Endothelial cell of hepatic sinusoid (primary cell): ENCODE measurements around the gene LRRC71.

Experiments
- in situ Hi-C: cut with HindIII; loops from 2 replicates; pipeline ENCODE4 v1.10.0; 2017; ENCODE audit warnings: low sequenced_read_pairs

The LRRC71 gene

DNA sequence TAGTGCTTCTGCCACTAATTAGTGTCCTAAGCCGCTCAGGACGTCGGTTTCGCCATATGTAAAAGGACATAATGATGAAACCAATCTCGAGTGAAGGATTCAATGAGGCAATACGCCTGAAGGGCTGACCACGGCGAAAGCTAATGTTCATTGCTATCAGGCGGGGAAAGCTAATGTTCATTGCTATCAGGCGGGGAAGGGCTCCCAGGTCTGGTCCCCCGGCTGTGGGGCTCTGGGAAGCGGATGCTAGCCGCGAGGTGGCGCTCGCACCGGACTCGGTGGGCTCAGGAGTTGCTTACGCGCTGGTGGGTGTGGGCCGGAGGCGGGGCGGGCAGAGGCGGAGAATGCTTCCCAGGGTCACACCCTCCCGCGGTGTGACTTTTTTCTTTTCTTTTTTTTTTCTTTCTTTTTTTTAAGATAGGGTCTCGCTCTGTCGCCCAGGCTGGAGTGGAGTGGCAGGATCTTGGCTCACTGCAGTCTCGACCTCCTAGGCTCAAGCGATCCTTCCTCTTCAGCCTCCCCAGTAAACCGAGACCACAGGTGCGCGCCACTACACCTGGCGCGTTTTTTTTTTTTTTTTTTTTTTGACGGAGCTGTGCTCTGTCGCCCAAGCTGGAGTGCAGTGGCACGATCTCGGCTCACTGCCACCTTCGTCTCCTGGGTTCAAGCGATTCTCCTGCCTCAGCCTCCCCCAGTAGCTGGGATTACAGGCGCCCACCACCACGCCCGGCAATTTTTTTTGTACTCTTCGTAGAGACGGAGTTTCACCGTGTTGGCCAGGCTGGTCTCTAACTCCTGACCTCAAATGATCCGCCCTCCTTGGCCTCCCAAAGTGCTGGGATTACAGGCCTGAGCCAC, 28.0 kb upstream of the LRRC71 start:
- in situ Hi-C loops: loop anchor here (5.0 to 10.0 kb wide), 2 partner anchors 50 to 72 kb away; no protein-coding TSS in a partner anchor

DNA sequence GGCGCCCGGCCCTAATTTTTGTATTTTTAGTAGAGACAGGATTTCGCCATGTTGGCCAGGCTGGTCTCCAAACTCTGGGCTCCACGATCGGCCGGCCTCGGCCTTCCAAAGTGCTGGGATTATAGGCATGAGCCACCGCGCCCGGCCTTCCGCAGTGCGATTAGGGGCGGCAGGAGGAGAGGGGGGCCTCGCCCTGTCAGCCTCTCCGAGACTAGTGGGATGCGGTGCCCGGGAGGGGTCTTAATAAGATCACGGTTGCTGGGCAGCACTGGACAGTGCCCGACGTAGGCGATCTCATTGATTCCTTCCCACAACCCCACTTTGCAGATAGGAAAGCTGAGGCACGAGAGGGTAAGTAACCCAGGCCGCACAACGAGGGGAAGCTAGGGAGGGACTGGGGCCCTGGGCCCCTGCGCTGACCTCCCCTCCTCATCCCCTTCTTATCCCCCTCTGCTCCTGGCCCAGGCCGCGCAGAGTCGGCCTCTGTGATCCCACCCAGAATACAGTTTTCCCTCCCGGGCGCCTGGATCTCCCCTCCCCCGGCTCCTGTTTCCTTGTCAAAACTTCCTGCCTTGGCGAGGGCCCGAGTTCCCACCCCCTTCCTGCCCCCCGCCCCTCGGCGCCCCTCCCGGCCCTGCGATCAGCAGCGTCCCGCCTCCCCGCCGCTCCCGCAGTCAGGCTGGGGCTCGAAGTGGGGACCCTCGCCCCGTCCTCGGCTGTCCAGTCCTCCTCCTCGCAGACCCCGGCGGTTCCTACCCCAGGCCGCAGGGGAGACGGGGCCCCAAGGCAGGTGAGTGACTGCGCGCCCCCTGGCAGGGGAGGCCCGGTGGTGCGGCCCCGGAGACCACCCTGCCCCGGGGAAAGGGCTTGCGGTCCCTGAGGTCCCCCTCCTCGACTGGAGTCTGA, 27.1 kb upstream of the LRRC71 start, which contains the start of gene PEAR1:
TSS of gene PEAR1 (plus strand) at position 671 of the 906 bp plus-strand sequence. CDS start 10,209 bp downstream, outside the sequence.
- in situ Hi-C loops: loop anchor here (5.0 to 10.0 kb wide), 2 partner anchors 51 to 72 kb away; no protein-coding TSS in a partner anchor

DNA sequence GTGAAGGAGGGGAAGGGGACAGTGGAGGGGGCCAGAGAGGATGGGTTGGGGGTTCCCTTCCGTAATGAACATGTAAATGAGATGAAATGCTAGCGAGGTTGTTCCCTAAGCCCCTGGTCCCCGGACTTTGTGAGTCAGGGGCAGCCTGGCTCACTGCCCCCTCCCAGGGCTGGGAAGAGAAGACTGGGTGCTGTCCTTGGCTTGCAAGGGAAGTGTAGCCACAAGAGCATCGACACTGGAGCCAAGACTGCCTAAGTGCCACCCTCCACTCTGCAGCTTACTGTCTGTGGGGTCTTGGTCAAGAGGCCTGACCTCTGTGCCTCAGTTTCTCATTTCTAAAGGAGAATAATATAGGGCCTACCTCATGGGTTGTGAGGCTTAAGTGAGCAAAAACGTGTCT, 26.4 kb upstream of the LRRC71 start:
- in situ Hi-C loops: loop anchor here (5.0 to 10.0 kb wide), 2 partner anchors 52 to 71 kb away; no protein-coding TSS in a partner anchor

DNA sequence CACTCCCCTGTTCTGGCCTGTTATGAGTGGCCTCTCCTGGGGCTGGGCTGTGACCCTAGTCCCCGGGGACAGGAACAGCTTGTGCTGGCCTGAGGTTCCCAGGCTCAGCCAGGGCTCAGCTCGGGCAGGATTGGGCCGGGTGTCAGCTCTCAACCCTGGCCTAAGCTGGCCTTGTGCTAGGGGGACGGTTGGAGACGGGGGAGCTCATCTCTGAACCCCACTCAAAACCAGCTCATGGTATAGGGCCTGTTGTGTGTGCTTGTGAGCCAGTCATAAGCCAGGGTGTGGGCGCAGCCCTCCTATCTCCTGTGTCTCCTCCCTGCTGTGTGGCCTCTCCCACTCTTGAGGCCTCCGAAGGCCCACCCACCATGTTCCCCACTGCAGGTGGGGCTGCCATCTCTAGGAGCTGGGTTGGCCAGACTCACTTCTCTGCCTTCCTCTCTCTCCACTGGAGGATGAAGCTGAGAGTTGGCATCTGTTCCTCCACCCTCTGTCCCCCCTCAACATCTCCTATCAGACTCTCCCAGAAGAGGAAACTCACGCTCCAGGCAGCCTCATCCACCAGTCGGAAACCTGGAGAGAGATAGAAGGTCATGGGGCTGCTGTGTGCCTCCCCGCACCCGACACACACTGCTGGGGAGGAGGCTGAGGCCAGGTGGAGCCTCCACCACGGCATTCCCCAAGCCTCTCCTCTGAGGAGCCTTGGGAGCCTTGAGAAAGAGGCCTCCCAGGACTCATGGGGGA, 25.5 kb upstream of the LRRC71 start:
- in situ Hi-C loops: loop anchor here (5.0 to 10.0 kb wide), 2 partner anchors 53 to 70 kb away; no protein-coding TSS in a partner anchor

DNA sequence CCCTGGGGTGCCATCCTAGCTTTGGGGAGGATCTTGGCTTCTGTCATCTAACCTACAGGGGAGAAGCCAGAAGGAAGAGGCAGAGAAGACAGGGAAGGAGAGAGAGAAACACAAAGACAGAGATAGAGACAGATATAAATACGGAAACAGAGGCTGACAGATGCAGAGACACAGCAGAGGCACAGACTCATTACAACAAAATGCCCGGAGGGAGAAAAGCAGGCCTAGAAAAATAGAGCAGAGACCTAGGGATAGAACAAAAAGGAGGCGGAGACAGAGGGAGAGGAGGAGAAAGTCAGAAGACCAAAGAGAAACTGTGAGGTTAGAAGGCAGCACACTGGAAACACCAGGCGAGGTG, 25.0 kb upstream of the LRRC71 start:
- in situ Hi-C loops: loop anchor here (10.0 kb wide), 1 partner anchor 69 kb away; no protein-coding TSS in a partner anchor

DNA sequence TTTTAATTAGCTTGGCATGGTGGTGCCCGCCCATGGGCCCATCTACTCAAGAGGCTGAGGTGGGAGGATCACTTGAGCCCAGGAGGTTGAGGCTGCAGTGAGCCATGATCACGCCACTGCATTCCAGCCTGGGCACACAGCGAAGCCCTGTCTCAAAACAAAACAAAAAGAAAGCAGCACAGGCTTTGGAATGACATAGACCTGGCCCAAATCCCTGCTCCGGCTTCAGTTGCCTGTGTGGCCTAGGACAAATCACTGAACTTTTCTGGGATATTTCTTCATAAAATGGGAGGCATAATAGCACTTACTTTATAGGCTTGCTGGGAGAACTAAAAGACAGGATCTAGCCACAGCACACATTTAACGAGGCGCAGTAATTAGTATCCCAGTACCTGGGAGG, 24.5 kb upstream of the LRRC71 start:
- in situ Hi-C loops: loop anchor here (10.0 kb wide), 1 partner anchor 69 kb away; no protein-coding TSS in a partner anchor

DNA sequence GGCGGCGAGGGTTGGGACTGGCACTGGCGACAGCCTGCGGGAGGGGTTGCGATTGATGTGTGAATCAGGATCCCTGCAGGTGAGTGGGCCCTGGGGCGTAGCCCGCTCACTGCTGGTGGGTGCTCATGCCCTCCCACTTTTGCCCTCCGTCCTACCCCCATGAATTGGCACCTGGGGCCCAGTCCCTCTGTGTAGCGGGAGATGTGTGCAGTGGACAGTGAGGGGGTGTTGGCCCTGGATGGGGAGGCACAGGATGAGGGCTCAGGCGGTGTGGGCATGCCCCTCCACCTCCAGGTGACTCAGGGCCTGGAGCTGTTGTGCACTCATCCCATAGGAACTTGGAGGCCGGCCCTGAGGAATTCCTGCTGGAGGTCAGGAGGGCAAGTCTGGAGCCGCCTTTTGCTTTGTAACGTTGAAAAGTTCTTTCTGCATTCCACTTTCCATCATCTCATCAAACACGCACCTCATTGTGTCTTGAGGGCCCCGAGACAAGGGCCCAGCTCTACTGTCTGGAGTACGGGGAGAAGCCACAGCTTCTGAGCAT, 23.9 kb upstream of the LRRC71 start:
- in situ Hi-C loops: loop anchor here (10.0 kb wide), 1 partner anchor 68 kb away; no protein-coding TSS in a partner anchor

DNA sequence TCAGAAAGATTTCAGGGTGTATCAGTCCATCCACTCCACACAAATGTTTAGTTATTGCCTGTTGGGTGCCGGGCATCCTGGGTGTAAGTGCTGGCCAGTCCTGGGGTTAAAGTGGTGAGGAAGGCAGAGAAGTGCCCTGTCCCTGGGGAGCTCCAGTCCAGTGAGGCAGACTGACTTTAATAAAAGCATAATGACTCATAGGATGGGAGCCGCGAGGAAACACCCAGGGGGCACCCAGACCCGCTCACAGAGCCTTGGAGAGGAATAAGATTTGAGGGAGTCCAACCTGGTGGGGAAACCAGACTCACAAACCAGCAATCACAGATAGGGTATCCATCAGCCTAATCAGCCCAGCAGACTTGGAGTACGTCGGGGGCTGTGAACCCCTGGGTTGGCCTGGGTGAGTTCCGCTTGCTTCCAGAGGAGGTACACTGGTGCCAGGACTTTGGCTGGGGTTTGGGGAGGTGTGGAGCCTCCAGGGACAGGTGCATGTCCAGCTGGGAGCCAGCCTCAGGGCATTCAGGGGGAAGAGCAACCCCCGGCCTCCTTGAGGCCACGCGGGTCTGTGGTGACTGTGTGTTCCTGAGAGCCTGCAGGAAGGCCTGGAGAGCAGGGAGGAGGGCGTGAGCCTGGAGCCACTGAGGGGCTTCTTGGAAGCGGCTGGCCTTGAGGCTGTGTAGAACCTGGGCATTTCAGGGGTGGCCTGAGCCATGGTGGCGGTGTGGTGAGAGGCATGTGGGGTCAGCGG, 23.2 kb upstream of the LRRC71 start:
- in situ Hi-C loops: loop anchor here (10.0 kb wide), 1 partner anchor 68 kb away; no protein-coding TSS in a partner anchor

DNA sequence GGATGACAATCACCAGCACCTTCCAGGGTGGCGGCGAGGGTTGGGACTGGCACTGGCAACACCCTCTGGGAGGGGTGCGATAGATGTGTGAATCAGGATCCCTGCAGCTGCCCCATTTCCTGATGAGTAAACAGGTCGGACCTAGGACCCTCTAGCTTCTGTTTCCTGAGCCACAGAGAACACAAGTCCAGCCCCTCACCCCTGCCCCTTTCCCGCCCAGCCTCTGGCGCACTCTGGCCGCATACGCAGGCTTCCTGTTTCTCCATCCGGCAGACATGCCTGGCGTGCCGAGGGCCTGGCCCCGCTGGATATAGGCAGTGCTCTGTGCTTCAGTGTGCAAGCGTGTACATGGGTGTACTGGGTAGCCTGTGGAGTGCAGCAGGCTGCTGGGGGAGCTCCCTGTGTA, 22.3 kb upstream of the LRRC71 start:
- in situ Hi-C loops: loop anchor here (10.0 kb wide), 1 partner anchor 67 kb away; no protein-coding TSS in a partner anchor

DNA sequence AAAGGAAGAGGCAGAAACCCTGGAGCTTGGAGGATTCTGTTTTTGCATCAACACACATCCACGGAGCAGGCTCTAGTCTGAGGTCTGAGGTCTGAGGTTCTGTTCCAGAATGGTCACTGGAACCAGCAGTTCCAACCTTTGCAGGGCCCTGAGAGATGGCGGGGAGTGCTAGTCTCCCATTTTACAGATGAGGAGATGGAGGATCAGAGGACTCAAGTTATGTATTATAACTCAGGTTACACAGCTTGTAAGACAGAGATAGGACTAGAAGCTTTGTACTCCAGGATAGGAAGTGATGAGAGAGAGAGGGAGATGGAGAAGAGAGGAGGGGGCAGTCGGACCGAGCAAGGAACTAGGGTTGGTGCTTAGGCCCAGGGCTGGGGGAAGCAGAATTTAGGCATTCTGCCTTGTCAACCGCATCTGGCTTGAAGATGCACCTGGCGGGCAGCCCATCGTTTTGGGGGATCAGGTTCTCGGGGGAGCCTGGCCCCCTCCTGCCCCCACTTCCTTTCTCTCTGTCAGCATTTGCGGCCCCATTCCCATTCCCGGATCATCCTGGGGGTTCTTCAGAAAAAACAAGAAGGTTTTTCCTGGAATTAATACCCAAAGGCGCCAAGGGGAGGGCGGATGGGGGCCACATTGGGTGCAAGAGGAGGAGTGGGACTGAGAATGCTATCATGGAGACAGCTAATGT, 21.3 kb upstream of the LRRC71 start:
- in situ Hi-C loops: loop anchor here (10.0 kb wide), 1 partner anchor 66 kb away; no protein-coding TSS in a partner anchor

DNA sequence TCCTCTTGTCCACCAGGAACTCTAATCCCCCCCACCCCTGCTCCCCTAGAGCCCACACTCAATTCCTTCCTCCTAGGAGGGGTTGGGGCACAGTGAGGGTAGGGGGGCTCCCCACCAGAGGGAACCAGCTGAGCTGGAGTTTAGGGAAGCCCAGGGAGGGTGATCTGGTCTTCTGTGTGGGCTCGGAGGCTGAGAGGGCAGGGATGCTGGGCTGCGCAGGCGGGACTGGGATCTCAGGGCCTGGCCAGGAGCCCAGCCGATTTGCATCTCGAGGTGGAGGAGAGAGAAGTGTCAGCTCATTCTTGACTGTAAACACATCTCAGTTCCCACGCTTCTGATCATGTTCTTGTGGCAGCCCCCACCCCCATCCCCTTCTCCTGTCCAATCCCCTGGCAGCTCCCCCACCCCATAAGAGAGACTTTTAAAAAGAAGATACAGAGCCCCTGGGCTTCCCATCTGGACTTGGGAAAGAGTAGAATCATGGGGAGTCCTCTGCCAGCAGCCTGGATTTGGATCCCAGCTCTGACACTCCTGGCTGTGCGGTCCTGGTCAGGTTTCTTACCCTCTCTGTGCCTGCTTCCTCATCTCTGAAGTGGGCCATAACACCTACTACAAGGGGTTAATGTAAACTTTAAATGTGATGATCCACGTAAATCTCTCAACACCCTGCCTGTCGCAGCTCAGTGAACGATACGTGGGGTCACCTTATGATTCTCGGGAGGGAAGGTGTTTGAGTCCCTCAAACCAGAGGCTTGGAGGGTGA, 20.3 kb upstream of the LRRC71 start:
- in situ Hi-C loops: loop anchor here (10.0 kb wide), 1 partner anchor 65 kb away; no protein-coding TSS in a partner anchor

DNA sequence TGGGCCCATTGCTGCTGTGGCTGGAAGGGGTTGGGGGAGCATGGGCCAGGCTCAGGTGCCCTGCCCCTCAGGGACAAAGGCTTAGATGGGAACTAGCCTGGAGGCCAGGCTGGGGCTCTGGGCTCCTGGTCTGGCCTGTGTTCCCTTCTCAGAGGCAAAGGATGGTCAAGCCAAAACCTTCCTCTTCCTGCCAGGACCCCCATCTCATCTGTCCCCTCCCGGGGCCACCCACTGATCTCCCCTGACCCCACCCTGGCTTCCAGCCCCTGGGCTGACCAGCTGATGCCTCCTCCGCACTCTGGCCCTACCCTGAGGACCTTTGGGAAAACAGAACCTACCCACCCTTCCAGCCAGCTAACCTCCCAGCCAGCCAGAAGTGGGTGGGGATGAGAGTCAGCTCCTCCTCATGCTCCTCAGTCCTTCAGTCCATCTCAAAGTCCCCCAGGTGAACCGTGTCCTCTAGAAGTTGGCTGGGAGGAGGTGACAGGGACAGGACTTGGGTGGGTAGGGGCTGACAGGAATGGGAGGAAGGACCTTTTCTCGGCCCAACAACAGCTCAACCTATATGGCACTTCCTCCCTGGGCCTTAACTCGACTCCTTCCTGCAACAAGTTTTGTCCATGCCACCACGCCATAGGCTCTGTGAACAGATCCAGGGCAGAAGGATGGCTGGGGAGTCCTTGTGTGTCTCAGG, 19.4 kb upstream of the LRRC71 start:
- in situ Hi-C loops: no loop called here

DNA sequence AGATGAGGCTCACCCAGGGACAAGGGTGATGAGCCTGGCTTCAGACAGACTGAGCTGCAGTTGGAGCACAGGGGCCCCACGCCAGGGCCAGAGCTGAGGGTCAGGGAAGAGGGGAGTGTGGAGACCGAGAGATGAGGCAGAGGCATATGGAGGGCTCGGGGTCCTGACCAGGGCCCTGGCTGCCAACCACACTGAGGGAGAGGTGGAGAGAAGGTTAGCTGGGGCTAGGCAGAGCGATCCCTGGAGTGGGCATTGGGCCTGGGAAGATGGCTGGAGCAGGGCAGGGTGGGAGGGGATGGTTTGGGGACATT, 18.9 kb upstream of the LRRC71 start:
- in situ Hi-C loops: no loop called here

DNA sequence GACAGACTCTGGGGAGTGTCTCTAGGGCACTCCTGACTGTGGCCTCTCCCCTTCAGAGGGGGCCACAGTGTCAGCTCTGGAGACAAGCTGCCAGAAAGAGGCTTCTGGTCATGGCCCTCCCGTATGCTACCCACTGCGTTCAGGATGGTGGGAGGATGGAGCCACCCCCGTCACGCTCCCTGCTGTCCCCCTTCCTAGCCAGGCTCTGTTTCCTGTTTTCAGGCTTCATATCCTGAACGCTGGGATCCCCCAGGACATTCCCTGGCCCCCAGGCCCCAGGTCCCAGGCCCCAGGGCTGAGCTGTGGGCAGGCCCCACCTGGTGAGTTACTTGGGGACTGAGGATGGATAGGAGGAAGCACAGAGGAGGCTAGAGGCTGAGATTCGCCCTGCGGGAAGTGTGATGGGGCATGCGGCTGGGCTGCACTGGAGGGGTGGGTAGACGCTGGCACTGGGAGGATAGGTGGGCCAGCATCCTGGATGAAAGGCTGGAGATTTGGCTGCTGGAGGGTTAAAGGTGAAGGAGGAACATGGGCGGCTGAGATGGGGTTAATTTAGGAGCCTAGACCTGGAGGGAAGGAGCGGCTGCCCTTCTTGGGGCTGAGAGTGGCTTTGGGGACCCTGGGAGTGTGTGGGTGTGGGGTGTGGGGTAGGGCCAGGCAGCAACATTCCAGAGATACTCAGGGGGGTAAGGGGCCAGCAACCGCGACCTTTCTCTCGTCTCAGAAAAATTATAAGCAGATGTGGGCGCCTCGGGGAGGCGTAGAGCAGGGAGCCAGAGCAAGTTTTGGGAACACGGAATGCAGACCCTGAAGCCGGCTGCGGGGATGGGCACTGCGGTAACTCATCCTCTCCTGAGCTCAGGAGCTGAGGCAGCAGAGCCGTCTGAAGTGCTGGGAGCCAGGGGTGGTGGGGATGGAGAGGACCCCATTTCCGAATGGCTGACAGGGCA, 18.2 kb upstream of the LRRC71 start:
- in situ Hi-C loops: no loop called here

DNA sequence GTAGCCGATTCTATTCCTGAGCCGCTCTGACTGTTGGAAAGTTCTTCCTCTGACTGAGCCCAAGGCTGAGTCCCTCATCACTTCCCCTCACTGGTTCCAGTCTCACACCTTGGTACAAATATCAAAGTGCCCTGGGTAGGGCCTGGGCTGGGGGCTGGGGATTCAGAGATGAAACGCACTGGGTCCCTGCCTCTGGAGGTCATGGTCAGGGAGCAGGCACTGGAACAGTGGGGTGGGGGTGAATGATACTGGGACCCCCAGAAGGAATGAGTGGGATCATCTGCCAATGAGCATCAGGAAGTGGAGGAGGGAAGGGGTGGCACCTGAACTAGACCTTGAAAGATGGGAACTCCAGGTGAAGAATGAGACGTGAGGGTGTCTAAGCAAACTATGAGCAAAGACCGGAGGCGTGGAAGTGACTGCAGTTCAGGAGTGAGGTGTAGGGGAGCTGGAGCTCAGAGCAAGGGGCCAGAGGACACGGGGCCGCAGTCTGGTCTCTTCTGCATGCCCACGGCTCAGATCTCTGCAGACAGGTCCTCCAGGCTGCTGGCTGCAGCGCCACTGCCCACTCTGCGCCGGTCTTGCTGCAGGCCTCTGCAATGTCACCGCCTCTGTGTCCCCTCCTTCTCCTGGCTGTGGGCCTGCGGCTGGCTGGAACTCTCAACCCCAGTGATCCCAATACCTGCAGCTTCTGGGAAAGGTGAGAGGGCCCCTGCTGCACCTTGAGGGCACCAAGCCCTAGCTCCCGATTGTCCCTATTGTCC, 16.9 kb upstream of the LRRC71 start:
- in situ Hi-C loops: no loop called here
